ENCODE data around the gene ACTA2.

DNA sequence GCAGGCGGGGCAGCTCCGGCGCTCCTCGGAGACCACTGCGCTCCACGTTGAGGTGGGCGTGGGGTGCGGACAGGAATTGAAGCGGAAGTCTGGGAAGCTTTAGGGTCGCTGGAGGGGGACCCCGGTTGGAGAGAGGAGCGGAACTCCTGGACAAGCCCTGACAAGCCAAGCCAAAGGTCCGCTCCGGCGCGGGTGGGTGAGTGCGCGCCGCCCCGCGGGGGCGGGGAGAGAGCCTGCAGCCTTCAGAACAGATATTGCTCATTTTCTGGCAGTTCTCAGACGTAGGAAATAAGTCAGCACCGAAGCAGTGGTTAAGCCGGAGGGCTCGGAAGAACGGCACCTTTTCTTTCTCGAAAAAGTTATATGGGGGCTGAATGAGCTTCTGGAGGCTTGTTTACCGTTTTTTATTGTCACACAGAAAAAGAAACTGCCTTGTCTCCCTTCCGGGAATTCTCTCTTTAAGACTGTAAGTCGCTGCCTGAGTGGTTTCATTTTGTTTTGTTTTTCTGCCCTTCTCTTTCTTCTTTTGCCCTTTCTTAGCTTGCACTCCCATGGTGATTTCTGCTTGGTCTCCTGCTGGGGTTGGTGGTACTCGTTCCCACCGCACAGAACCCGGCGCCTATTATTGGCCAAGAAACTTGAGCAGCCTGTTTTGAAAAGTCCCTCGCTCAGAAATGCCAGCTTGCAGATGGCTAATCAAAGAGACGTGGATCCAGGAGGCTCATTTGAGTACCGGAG lies 38.8 kb upstream of the ACTA2 start:
- TF ChIP-seq, protein P1, sequence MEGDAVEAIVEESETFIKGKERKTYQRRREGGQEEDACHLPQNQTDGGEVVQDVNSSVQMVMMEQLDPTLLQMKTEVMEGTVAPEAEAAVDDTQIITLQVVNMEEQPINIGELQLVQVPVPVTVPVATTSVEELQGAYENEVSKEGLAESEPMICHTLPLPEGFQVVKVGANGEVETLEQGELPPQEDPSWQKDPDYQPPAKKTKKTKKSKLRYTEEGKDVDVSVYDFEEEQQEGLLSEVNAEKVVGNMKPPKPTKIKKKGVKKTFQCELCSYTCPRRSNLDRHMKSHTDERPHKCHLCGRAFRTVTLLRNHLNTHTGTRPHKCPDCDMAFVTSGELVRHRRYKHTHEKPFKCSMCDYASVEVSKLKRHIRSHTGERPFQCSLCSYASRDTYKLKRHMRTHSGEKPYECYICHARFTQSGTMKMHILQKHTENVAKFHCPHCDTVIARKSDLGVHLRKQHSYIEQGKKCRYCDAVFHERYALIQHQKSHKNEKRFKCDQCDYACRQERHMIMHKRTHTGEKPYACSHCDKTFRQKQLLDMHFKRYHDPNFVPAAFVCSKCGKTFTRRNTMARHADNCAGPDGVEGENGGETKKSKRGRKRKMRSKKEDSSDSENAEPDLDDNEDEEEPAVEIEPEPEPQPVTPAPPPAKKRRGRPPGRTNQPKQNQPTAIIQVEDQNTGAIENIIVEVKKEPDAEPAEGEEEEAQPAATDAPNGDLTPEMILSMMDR (IDR thresholded peaks at IDR 0.05) = peak in 1 of 4 donors; percentile 5
- peak; percentile 20 for TF ChIP-seq POLR2A (IDR thresholded peaks at IDR 0.05)
